Measurements from ENCODE around the gene CHST15. TPM values are rescaled to one million over a fixed set of nuclear protein-coding genes. Genes with fewer than 3 reads are reported as not detected.

The CHST15 gene
- total and polyA plus RNA-seq, 2 of the 8 experiments (the other 6 are each of a cell fraction or from before 2014, with no cell fraction given): 8.8 to 9.1 TPM

GRCh38 chr10:124132306-124132705 lies 38.9 kb upstream of the CHST15 start (continued):
- TF ChIP-seq RBBP5 (IDR thresholded peaks at IDR 0.05; ENCODE audit: borderline replicate concordance, low read depth, low read length): no peak
